SK-N-SH (cell line): ENCODE measurements around the gene PCNT. TPM values are rescaled to one million over a fixed set of nuclear protein-coding genes. Genes with fewer than 3 reads are reported as not detected.

ENCODE experiments used
- CTCF ChIA-PET: fragments of 300-600, 350-600 bp; formaldehyde crosslinking; extraction: SDS; loops from one replicate; lab custom pipeline; 2021; lab: Yijun Ruan, JAX
- POLR2A ChIA-PET: fragments of 350-600 bp; sonication (Branson Sonifier 250); formaldehyde crosslinking; extraction: SDS; loops from one replicate; lab custom pipeline; 2020; ENCODE audit warnings: antibody characterized with exemption, inconsistent platforms; lab: Yijun Ruan, JAX
- DNase-seq: peaks from one replicate; pipeline ENCODE4 v3.0.0; 2012
- H2AFZ ChIP-seq: fragments of 200-600 bp; sonication (generic); 2 replicates; pipeline ENCODE4 v1.8.1; 2016; ENCODE audit warnings: antibody characterized with exemption, mild to moderate bottlenecking, low read depth
- H3F3A ChIP-seq: fragments of 200-600 bp; sonication (generic); replicated peaks from 2 replicates; pipeline ENCODE3; 2016; ENCODE audit warnings: antibody characterized with exemption, mild to moderate bottlenecking; ENCODE audit not compliant: insufficient read depth
- H3K27ac ChIP-seq, 2 experiments: fragments of 200-500 bp in 1 of 2; fragments of 200-600 bp in 1 of 2; sonication (Bioruptor generic) in 1 of 2; sonication (generic), shearing (Covaris generic) in 1 of 2; 2 replicates each; pipeline versions ENCODE4 v1.5.1 to v1.6.1; 2014 to 2016; ENCODE audit warnings: low read depth in 2 of 2, inconsistent platforms in 1 of 2, low read length in 1 of 2, mild to moderate bottlenecking in 1 of 2, mixed read lengths in 1 of 2
- H3K27me3 ChIP-seq: fragments of 200-600 bp; sonication (generic), shearing (Covaris generic); 2 replicates; pipeline ENCODE4 v1.6.1; 2016; ENCODE audit warnings: mixed run types; ENCODE audit not compliant: insufficient read depth
- H3K36me3 ChIP-seq, 2 experiments: fragments of 200-500 bp in 1 of 2; fragments of 200-600 bp in 1 of 2; sonication (Bioruptor generic) in 1 of 2; sonication (generic) in 1 of 2; replicated peaks in 1 of 2; 2 replicates each; pipeline versions ENCODE3 to v1.5.1; 2014 to 2016; ENCODE audit warnings: low read length in 1 of 2, mild to moderate bottlenecking in 1 of 2; ENCODE audit not compliant: insufficient read depth in 2 of 2, control insufficient read depth in 1 of 2
- H3K4me1 ChIP-seq, 2 experiments: fragments of 200-500 bp in 1 of 2; fragments of 200-600 bp in 1 of 2; sonication (Bioruptor generic) in 1 of 2; sonication (generic), shearing (Covaris generic) in 1 of 2; 2 replicates each; pipeline versions ENCODE4 v1.5.1 to v1.6.1; 2014 to 2016; ENCODE audit warnings: low read depth in 1 of 2, low read length in 1 of 2, mixed run types in 1 of 2; ENCODE audit not compliant: insufficient read depth in 2 of 2, control insufficient read depth in 1 of 2
- H3K4me2 ChIP-seq: fragments of 200-600 bp; sonication (generic), shearing (Covaris generic); 2 replicates; pipeline ENCODE4 v1.6.1; 2017; ENCODE audit warnings: mixed run types
- H3K4me3 ChIP-seq, 2 experiments: fragments of 200-500 bp in 1 of 2; fragments of 200-600 bp in 1 of 2; sonication (Bioruptor generic) in 1 of 2; sonication (generic), shearing (Covaris generic) in 1 of 2; 2 replicates each; pipeline versions ENCODE4 v1.5.1 to v1.8.1; 2014 to 2016; ENCODE audit warnings: low read depth in 2 of 2, inconsistent platforms in 1 of 2, low read length in 1 of 2, mild to moderate bottlenecking in 1 of 2, mixed read lengths in 1 of 2, moderate library complexity in 1 of 2
- H3K79me2 ChIP-seq: fragments of 200-600 bp; sonication (generic); 2 replicates; pipeline ENCODE4 v1.8.1; 2017; ENCODE audit warnings: mild to moderate bottlenecking; ENCODE audit not compliant: insufficient read depth
- H3K9ac ChIP-seq: fragments of 200-600 bp; sonication (generic); 2 replicates; pipeline ENCODE4 v1.6.1; 2017; ENCODE audit warnings: mixed run types
- H3K9me2 ChIP-seq: fragments of 200-600 bp; sonication (generic); 2 replicates; pipeline ENCODE4 v1.6.1; 2017; ENCODE audit warnings: mixed run types
- H3K9me3 ChIP-seq: fragments of 200-600 bp; sonication (generic); 2 replicates; pipeline ENCODE4 v1.6.1; 2017; ENCODE audit warnings: mixed run types, mild to moderate bottlenecking, moderate library complexity
- H4K20me1 ChIP-seq: fragments of 200-600 bp; sonication (generic); 2 replicates; pipeline ENCODE4 v1.6.1; 2017; ENCODE audit warnings: mild to moderate bottlenecking, mixed run types; ENCODE audit not compliant: insufficient read depth
- CTCF ChIP-seq: fragments of 200-600 bp; sonication (generic); IDR thresholded peaks from 2 replicates; pipeline ENCODE4 v1.6.1; 2017; ENCODE audit warnings: antibody characterized with exemption, mild to moderate bottlenecking, moderate library complexity
- EZH2phosphoT487 ChIP-seq: fragments of 200-600 bp; sonication (generic); IDR thresholded peaks from 2 replicates; pipeline ENCODE4 v1.6.1; 2017; ENCODE audit warnings: low read depth, mixed run types, mild to moderate bottlenecking, antibody characterized with exemption, moderate library complexity, borderline replicate concordance
- FOXJ3 ChIP-seq: sonication (generic); formaldehyde crosslinking; IDR thresholded peaks from 2 replicates; pipeline ENCODE4 v1.5.1; 2020; ENCODE audit warnings: mild to moderate bottlenecking, missing genetic modification reagents
- IRF3 ChIP-seq: fragments of 150-350 bp; IDR thresholded peaks from 2 replicates; pipeline ENCODE4 v1.6.1; 2016; ENCODE audit warnings: mild to moderate bottlenecking, low read depth, low read length
- MAX ChIP-seq: IDR thresholded peaks from 2 replicates; pipeline ENCODE4 v1.4.0; 2012; ENCODE audit warnings: low read depth
- MEF2A ChIP-seq: IDR thresholded peaks from 2 replicates; pipeline ENCODE4 v1.4.0; 2012; ENCODE audit warnings: low read depth, borderline replicate concordance
- NRF1 ChIP-seq: IDR thresholded peaks from 2 replicates; pipeline ENCODE4 v1.6.1; 2012; ENCODE audit warnings: low read depth, mild to moderate bottlenecking, low read length
- PBX3 ChIP-seq: IDR thresholded peaks from 2 replicates; pipeline ENCODE4; 2012
- RAD21 ChIP-seq: IDR thresholded peaks from 2 replicates; pipeline ENCODE4 v1.6.1; 2012; ENCODE audit warnings: mild to moderate bottlenecking, low read length
- RCOR1 ChIP-seq: fragments of 150-350 bp; IDR thresholded peaks from 2 replicates; pipeline ENCODE4 v1.6.1; 2017; ENCODE audit warnings: antibody characterized with exemption, low read length
- SMC3 ChIP-seq: IDR thresholded peaks from 2 replicates; pipeline ENCODE4 v1.6.1; 2012; ENCODE audit warnings: low read depth, low read length, improper control_type of control experiment
- USF2 ChIP-seq: fragments of 150-350 bp; IDR thresholded peaks from 2 replicates; pipeline ENCODE4 v1.6.1; 2017; ENCODE audit warnings: antibody characterized with exemption, low read length, low read depth, borderline replicate concordance
- WGBS: methylation state at CpG from one replicate; pipeline ENCODE4 v1.1.6; 2017; ENCODE audit warnings: low lambda C conversion rate; 5-methylcytosine and 5-hydroxymethylcytosine counted together
- polyA plus RNA-seq, 3 experiments: library from polyadenylated mRNA; depleted of rRNA; stranded (reverse); fragments of >200 nt; gene quantifications; 2 replicates each; pipeline ENCODE4 v1.2.3, GENCODE V29; 2012

PCNT gene
- polyA plus RNA-seq, 1 of the 3 experiments (the other 2 are of a cell fraction) = 15.7 TPM

GRCh38 chr21:46388896-46389295 is 64.9 kb downstream of the PCNT start:
- H3K9me2 ChIP-seq = no peaks in the 10 kb centered on the region
- no peaks in the 10 kb centered on the region for H4K20me1 ChIP-seq
- no peaks in the 10 kb centered on the region for H3F3A ChIP-seq
- CTCF ChIA-PET = no interaction called here
- H3K9ac ChIP-seq = no peak overlapping the region
- peaks cover 11 to 35% of the 10 kb centered on the region in 2 experiments for H3K36me3 ChIP-seq
- H2AFZ ChIP-seq = no peak overlapping the region
- POLR2A ChIA-PET = no interaction called here
- no peak overlapping the region for H3K4me3 ChIP-seq
- H3K79me2 ChIP-seq = peaks cover 21% of the 10 kb centered on the region; the same call in 1 of the 2 replicates
- no peak overlapping the region for H3K27ac ChIP-seq
- H3K27me3 ChIP-seq = no peaks in the 10 kb centered on the region
- WGBS = 97% methylated on average over 20 of the region's 23 CpGs
- TF ChIP-seq FOXJ3 (CRISPR knock-in tag) = no peak
- no peak for DNase-seq
- H3K9me3 ChIP-seq = no peaks in the 10 kb centered on the region
- peaks cover 0 to 14% of the 10 kb centered on the region in 2 experiments; a peak in 1 of 4 replicates for H3K4me1 ChIP-seq
- no peak overlapping the region for H3K4me2 ChIP-seq

GRCh38 chr21:46390603-46391545 is 66.9 kb downstream of the PCNT start:
- Histone ChIP-seq H3K9me3 (no peaks in the 10 kb centered on the region), H4K20me1 (no peaks in the 10 kb centered on the region), H3F3A (no peaks in the 10 kb centered on the region), H3K9me2 (no peaks in the 10 kb centered on the region), H3K79me2 (peaks cover 12% of the 10 kb centered on the region; the same call in 1 of the 2 replicates), H2AFZ (no peak overlapping the region), H3K4me1 (peaks cover 0 to 8% of the 10 kb centered on the region in 2 experiments; a peak in 1 of 4 replicates), H3K4me2 (no peak overlapping the region), H3K9ac (no peak overlapping the region), H3K4me3 (no peak overlapping the region), H3K36me3 (peaks cover 3 to 45% of the 10 kb centered on the region in 2 experiments), H3K27me3 (no peaks in the 10 kb centered on the region), H3K27ac (no peak overlapping the region)
- TF ChIP-seq RCOR1 (no peak), MAX (no peak), EZH2phosphoT487 (no peak), NRF1 (no peak)
- ChIA-PET CTCF (interaction anchor here (1.0 to 1.5 kb wide), 3 partner anchors 21 to 247 kb away, joined by 3 to 4 read pairs (median 3); no protein-coding TSS in a partner anchor), POLR2A (no interaction called here)
- DNase-seq = no peak
- WGBS = 96% methylated on average over 29 of the region's 29 CpGs

GRCh38 chr21:46391773-46392172 is 67.8 kb downstream of the PCNT start:
- 88% methylated on average over 9 of the region's 9 CpGs for WGBS
- Histone ChIP-seq H3K27ac (no peak overlapping the region; a peak in 1 of 4 replicates), H3K9ac (no peak overlapping the region), H3K4me2 (no peak overlapping the region), H3K4me1 (no peaks in the 10 kb centered on the region), H2AFZ (no peak overlapping the region), H3K4me3 (no peak overlapping the region), H3F3A (no peaks in the 10 kb centered on the region), H3K9me3 (no peaks in the 10 kb centered on the region), H4K20me1 (no peaks in the 10 kb centered on the region), H3K9me2 (no peaks in the 10 kb centered on the region), H3K27me3 (no peaks in the 10 kb centered on the region), H3K79me2 (peaks cover 4% of the 10 kb centered on the region; the same call in 1 of the 2 replicates), H3K36me3 (peaks cover 7 to 45% of the 10 kb centered on the region in 2 experiments)
- no peak for DNase-seq
- POLR2A ChIA-PET = no interaction called here
- CTCF ChIA-PET = interaction anchor here (1.0 to 1.5 kb wide), 4 partner anchors 11 to 248 kb away, joined by 3 to 4 read pairs (median 3); no protein-coding TSS in a partner anchor
- TF ChIP-seq PBX3 (no peak), RAD21 (no peak), CTCF (no peak), MEF2A (no peak), EZH2phosphoT487 (no peak), USF2 (no peak), SMC3 (no peak), IRF3 (no peak)
